Activated CD8-positive, alpha-beta T cell treated with anti-CD3 and anti-CD28 coated beads, Interleukin-2, amount 10 ng/mL, durations not matched to agents 7 days and 5 days (primary cell): ENCODE measurements around the gene GAS7. TPM values are rescaled to one million over a fixed set of nuclear protein-coding genes. Genes with fewer than 3 reads are reported as not detected.
"Not testable (repeated sequence)": the region's sequence is repeated elsewhere in the genome, so short reads cannot be mapped to it uniquely, and the experiment has no call there.

Experiments used
- ATAC-seq: fragments of 150-1000 bp; cut with Tn5 transposase; one replicate; pipeline ENCODE4 v1.10.0; 2021; ENCODE audit warnings: moderate library complexity
- CTCF ChIA-PET: fragments of 350-600 bp; sonication (Branson Sonifier 250); formaldehyde crosslinking; loops from one replicate; lab custom pipeline; 2021; ENCODE audit warnings: antibody characterized with exemption; lab: Charles Lee
- POLR2A ChIA-PET: fragments of 350-600 bp; sonication (Branson Sonifier 250); formaldehyde crosslinking; loops from one replicate; lab custom pipeline; 2021; ENCODE audit warnings: antibody characterized with exemption; lab: Charles Lee
- DNase-seq: peaks from one replicate; pipeline ENCODE4 v3.0.0-alpha.2; 2020
- H3K27ac Mint-ChIP-seq: one replicate; pipeline ENCODE4 v1.8.0; 2021; ENCODE audit warnings: mild to moderate bottlenecking, mixed read lengths
- H3K27me3 Mint-ChIP-seq: one replicate; pipeline ENCODE4 v1.8.0; 2021; ENCODE audit warnings: low read depth, mixed read lengths
- H3K36me3 Mint-ChIP-seq: one replicate; pipeline ENCODE4 v1.8.0; 2021; ENCODE audit warnings: low read depth, mixed read lengths
- H3K4me1 Mint-ChIP-seq: one replicate; pipeline ENCODE4 v1.8.0; 2021; ENCODE audit warnings: low read depth, mixed read lengths
- H3K4me3 Mint-ChIP-seq: one replicate; pipeline ENCODE4 v1.8.0; 2021; ENCODE audit warnings: mild to moderate bottlenecking, mixed read lengths
- H3K9me3 Mint-ChIP-seq: one replicate; pipeline ENCODE4 v1.8.0; 2022; ENCODE audit warnings: mixed read lengths; ENCODE audit not compliant: insufficient read depth
- total RNA-seq, 2 experiments: library from RNA; stranded (reverse); gene quantifications; one replicate each; pipeline ENCODE4 v1.2.3, GENCODE V29; 2021

GAS7 gene
- total RNA-seq, 2 experiments from 2014 or later: 0.61 to 1.6 TPM

DNA sequence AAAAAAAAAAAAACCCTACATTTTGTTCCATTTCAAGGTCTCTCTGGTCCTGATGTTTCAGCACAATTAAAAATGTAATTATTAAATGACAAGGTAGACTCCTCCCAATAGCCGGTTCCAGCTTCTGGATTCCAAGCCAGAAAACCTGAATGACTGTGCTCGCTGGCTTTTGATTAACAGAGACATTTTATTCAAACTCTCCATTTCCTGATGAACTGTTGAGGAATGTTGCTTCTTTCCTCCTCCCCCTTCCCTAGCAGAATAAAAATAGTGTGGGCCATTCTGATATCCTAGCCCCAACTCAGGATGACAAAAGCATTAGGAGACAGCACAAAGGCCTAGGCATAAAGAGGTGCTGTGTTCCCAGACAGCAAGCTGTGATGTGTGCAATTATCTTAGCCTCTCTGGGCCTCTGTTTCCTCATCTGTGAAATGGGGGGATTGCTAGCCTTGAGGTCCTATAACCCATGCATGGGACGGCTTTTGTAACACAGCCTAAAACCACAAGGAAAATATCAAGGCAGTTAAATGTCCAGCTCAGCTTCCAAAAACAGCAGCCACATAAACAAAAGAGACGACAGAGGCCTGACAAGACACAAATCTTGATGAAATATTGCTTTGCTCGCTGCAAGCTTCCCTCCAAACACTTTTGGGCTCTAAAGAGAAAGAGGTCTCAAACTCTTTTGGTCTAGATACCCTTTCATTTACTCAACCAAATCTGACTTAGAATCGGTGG, 166.1 kb downstream of the GAS7 start:
- no peak for ATAC-seq
- Mint-ChIP-seq H3K9me3 (no peaks in the 10 kb centered on the region), H3K27ac (no peak overlapping the region), H3K4me1 (no peaks in the 10 kb centered on the region), H3K27me3 (no peaks in the 10 kb centered on the region), H3K4me3 (no peak overlapping the region), H3K36me3 (no peaks in the 10 kb centered on the region)
- ChIA-PET CTCF (interaction anchor here (1.0 kb wide), 1 partner anchor 11 kb away, joined by 3 read pairs; no protein-coding TSS in a partner anchor), POLR2A (no interaction called here)
- no peak for DNase-seq

DNA sequence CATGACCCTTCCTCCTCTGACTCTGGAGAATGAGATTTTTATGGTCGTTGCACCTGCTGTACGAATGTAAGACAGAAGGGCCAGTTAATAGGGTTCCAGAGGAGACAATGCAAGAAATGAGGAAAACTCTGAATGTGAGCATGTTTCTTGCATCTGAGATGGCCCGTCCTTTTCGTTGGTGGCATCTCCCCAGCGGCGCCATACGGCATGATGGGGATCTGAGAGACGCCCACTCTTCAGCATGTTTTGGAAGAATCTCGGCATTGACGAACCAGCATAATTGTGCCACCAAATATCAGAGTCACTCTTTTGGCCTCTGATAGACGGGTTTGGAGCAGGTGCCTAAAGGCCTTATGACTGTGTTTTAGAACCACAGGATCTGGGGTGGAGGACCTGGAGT, 166.8 kb downstream of the GAS7 start:
- no peak for DNase-seq

DNA sequence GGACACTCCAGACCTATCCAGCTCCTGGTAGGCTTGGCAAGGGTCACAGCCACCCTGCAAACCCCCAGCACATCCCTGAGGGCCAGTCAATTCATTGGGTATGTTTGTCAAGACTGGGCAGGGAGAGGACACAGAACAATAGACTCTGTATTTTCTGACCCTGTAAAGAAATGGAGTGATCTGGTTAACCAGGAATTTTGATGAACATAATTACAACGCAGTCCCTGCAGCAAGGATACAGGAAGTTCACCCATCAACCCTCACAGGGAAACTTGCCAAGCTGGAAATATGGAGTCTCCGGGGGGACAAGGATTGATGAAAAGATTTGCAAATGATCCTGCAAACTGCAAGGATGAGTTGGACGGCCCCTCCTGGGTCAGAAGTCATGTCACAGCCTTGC, 167.3 kb downstream of the GAS7 start:
- DNase-seq (no peak), ATAC-seq (no peak)
- no peak overlapping the region for H3K27ac Mint-ChIP-seq
- no peaks in the 10 kb centered on the region for H3K4me1 Mint-ChIP-seq
- CTCF ChIA-PET: no interaction called here
- POLR2A ChIA-PET: no interaction called here
- H3K4me3 Mint-ChIP-seq: no peak overlapping the region
- no peaks in the 10 kb centered on the region for H3K27me3 Mint-ChIP-seq
- no peaks in the 10 kb centered on the region for H3K9me3 Mint-ChIP-seq
- H3K36me3 Mint-ChIP-seq: no peaks in the 10 kb centered on the region

More for the DNA sequence above, 166.8 kb downstream of the GAS7 start:
- CTCF ChIA-PET: no interaction called here
- Mint-ChIP-seq H3K36me3 (no peaks in the 10 kb centered on the region), H3K27me3 (no peaks in the 10 kb centered on the region), H3K4me3 (no peak overlapping the region), H3K9me3 (no peaks in the 10 kb centered on the region), H3K27ac (no peak overlapping the region), H3K4me1 (no peaks in the 10 kb centered on the region)
- POLR2A ChIA-PET: no interaction called here
- no peak for ATAC-seq

DNA sequence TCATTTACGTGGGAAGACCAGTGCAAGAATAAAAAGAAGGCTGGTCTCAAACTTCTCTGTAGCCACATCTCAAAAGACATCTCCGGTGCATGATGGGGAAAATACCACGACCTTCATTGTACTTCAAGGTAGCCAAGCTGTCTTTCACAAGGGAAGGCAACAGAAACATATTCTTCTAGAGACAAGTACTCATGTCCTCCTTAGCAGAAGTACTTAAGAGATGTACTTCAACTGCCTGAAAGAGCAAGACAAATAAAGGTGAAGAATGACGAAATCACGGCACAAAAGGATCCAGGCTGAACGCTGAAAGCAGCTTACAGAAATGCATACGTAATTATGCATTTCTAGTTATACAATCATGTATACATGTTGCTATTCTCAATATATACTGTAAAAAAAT, 169.3 kb downstream of the GAS7 start:
- Mint-ChIP-seq H3K27me3 (no peaks in the 10 kb centered on the region), H3K4me1 (no peaks in the 10 kb centered on the region), H3K27ac (no peak overlapping the region), H3K36me3 (no peaks in the 10 kb centered on the region), H3K4me3 (no peak overlapping the region), H3K9me3 (no peaks in the 10 kb centered on the region)
- CTCF ChIA-PET: no interaction called here
- POLR2A ChIA-PET: no interaction called here
- DNase-seq (no peak), ATAC-seq (no peak)

DNA sequence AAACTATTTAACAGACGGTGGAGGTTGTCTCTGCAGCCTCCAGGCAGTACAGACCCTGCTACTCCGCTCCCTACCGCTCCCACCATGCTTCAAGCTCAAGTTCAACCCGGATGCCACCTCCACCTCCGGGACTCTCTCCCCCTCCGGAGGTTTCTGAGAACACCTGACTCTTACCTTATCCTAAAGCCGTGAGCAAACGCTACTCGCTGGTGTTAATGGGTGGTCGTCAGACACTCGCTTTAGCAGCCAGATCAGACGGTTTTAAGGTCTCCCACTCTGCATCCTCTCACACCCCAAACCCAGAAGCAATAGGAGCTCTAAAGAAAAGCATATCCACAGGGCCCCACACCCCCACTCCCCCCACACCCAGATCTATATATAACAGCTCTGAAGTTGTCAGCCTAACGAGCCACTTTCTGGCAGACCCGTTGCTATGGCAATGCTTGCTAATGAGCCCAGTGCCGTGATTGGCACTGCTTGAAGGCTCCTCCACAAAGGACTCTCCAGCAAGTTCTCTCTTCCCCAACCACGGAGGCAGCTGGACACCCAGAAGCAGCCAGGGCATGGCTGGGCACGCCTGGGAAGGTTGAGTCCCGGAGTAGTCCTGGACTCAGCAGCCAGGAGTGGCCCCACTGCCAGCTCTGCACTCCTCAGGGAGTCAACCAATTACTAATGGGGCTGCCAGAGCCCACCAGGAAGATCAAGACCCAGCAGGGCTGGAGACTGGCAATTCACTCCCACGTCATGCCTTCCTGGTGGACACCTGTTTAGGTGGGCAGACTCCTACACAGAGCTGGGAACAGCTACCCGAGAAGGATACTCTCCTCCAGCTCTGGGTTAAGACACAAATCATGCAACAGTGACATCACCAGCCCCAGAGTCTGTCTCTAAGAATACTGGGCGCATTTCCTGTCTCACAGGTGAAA, 172.2 kb downstream of the GAS7 start:
- POLR2A ChIA-PET: interaction anchor here (1.2 kb wide), 1 partner anchor 11 kb away, joined by 6 read pairs; no protein-coding TSS in a partner anchor
- Mint-ChIP-seq H3K4me1 (no peaks in the 10 kb centered on the region), H3K4me3 (no peak overlapping the region), H3K9me3 (no peaks in the 10 kb centered on the region), H3K27ac (no peak overlapping the region), H3K36me3 (no peaks in the 10 kb centered on the region), H3K27me3 (no peaks in the 10 kb centered on the region)
- DNase-seq (no peak), ATAC-seq (no peak)
- CTCF ChIA-PET: no interaction called here

DNA sequence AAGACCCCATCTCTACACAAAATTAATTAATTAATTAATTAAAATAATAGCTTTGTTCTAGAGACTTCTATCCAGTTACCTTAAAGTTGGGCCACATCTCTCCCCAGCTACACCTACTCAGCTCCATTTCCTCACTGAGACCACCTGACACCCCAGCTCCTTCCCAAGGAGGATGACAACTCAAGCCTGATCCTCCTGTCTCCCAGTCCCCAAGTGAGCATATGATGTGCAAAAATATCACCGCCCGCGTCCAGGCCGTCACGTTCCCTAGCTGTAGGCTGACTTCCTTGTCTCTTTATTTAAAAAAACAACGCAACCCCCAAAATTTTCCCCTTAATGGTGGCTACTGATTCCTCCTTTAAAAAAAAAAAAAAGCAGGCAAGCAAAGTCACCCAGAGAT, 173.2 kb downstream of the GAS7 start:
- Mint-ChIP-seq H3K36me3 (no peaks in the 10 kb centered on the region), H3K9me3 (no peaks in the 10 kb centered on the region), H3K27me3 (no peaks in the 10 kb centered on the region), H3K4me3 (no peak overlapping the region), H3K27ac (no peak overlapping the region), H3K4me1 (no peaks in the 10 kb centered on the region)
- ChIA-PET POLR2A (no interaction called here), CTCF (no interaction called here)
- ATAC-seq: no peak
- no peak for DNase-seq

DNA sequence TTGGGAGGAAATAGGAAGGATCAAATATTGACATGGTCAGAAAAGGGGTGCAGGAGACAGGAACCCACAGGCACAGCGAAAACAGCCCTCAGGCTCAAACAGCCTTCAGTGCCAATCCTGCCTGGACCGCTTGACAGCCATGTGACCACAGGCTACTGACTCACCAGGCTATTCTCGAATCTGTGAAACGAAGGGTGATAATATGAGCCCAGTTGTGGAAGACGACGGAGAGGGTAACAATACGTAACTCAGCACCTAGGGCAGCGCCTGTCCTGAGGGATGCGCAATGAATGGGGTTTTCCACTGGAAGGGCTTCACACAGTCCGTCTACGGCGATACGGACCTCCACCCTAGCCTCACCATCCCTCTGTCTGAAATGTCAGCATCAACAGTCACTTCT, 176.0 kb downstream of the GAS7 start:
- Mint-ChIP-seq H3K27ac (no peak overlapping the region), H3K36me3 (no peaks in the 10 kb centered on the region), H3K27me3 (no peaks in the 10 kb centered on the region), H3K9me3 (no peaks in the 10 kb centered on the region), H3K4me3 (no peak overlapping the region), H3K4me1 (no peaks in the 10 kb centered on the region)
- CTCF ChIA-PET: no interaction called here
- no peak for ATAC-seq
- POLR2A ChIA-PET: no interaction called here
- DNase-seq: no peak

DNA sequence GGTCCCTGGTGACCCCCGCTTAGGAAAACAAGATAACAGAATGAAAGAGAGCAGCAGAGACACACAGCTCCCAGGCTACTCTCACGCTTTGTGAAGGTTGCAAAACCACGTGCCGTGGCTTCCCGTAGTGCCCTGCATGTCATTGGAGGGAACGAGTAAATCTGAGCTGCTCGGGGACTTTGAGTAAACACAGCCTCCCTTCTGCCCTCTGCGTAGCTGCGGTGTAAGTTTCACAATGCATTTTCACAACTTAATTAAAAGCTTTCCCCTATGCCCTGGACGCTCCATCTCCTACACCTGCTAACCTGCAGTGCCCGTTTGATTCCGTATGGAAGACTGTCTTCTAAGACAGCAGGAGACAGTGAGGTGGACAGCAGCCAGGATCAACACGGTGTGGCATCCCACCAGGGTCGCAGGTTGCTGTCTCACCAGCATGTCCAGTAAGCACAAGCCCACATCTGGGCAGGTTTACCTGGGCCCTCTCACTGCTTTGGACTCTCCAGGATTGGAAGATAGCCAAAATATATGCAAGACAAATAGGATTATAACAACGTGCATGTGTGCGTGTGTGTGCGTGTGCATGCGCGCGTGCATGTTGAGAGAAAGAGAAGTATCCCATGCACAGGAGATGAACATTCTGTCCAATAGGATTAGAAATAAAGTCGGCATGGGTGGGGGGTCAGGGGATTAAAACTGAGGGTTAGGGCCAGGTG, 177.0 kb downstream of the GAS7 start:
- no peak for DNase-seq
- no peak for ATAC-seq
- Mint-ChIP-seq H3K9me3 (no peaks in the 10 kb centered on the region), H3K27me3 (no peaks in the 10 kb centered on the region), H3K27ac (no peak overlapping the region), H3K4me1 (no peaks in the 10 kb centered on the region), H3K36me3 (no peaks in the 10 kb centered on the region), H3K4me3 (no peak overlapping the region)
- CTCF ChIA-PET: no interaction called here
- POLR2A ChIA-PET: no interaction called here

DNA sequence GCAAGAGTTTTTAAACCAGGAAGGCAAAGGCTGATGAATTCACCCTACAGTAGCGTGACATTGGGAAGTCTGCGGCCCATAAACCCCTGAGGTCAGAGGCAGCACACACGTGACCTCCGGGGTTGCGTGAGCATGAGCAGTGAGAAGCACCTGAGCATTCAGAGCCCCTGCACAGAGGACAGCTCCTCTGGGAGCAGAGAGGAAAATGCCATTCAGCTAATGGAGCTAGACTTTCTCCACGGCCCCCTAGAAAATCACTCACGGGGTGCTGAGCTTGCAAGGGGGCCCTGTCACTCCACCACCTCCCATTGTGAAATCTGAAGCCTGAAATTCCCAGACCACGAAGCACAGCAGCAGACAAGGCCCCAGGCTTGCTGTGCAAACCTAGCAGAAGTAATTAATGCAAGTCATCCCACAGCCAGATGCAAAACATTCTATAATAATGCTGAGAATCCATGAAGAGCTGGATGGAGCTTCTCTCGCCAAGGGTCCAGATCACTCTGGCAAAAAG, 178.4 kb downstream of the GAS7 start:
- ChIA-PET CTCF (no interaction called here), POLR2A (no interaction called here)
- no peak overlapping the region for H3K27ac Mint-ChIP-seq

DNA sequence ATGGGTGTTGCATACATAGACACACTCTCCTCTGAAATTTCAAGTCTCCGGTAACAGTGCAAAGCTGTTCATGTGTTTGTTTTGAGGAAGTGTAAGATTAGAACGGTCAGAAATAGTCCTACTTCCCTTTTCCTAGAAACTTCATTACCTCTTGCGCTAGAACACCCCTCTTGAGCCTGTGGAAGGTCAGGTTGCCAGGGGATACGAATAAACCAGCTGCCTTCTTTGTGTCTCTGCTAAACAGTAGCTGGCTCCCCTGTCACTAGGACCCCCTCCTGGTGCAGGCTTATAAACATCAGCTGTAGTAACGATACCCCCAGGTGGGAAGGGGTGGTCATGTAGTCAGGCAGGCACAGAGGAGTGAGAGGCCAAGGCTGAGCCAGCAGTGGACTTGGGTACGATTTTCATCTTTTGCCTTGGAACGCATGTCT, 179.9 kb downstream of the GAS7 start:
- no peaks in the 10 kb centered on the region for H3K36me3 Mint-ChIP-seq
- CTCF ChIA-PET: interaction anchor here (0.6 kb wide), 1 partner anchor 31 kb away, joined by 3 read pairs; no protein-coding TSS in a partner anchor
- no peaks in the 10 kb centered on the region for H3K4me1 Mint-ChIP-seq
- POLR2A ChIA-PET: no interaction called here
- H3K27me3 Mint-ChIP-seq: no peaks in the 10 kb centered on the region
- no peak overlapping the region for H3K4me3 Mint-ChIP-seq
- no peak for ATAC-seq
- H3K27ac Mint-ChIP-seq: no peak overlapping the region
- no peak for DNase-seq
- no peaks in the 10 kb centered on the region for H3K9me3 Mint-ChIP-seq

More for the DNA sequence above, 178.4 kb downstream of the GAS7 start:
- DNase-seq (no peak), ATAC-seq (no peak)
- H3K9me3 Mint-ChIP-seq: no peaks in the 10 kb centered on the region
- no peaks in the 10 kb centered on the region for H3K4me1 Mint-ChIP-seq
- H3K36me3 Mint-ChIP-seq: no peaks in the 10 kb centered on the region
- no peak overlapping the region for H3K4me3 Mint-ChIP-seq
- no peaks in the 10 kb centered on the region for H3K27me3 Mint-ChIP-seq

DNA sequence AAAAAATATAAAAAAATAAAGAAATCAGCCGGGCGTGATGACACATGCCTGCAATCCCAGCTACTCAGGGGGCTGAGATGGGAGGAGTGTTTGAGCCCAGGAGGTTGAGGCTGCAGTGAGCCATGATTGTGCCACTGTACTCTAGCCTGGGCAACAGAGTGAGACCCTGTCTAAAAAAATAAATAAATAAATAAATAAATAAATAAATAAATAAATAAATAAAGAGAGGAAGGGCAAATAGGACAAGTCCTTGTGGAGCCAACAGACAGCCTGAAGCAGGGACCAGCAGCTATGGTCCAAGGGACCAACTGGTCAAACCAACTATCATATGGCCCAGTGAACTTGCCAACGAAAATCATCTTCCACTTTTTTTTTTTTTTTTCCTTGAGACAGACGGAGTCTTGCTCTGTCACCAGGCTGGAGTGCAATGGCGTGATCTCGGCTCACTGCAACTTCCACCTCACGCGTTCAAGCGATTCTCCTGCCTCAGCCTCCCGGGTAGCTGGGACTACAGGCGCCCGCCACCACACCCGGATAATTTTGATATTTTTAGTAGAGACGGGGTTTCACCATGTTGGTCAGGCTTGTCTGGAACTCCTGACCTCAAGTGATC, 181.3 kb downstream of the GAS7 start:
- H3K4me3 Mint-ChIP-seq, DNase-seq, POLR2A ChIA-PET, H3K36me3 Mint-ChIP-seq, CTCF ChIA-PET, H3K9me3 Mint-ChIP-seq, H3K4me1 Mint-ChIP-seq, H3K27me3 Mint-ChIP-seq, H3K27ac Mint-ChIP-seq, ATAC-seq: not testable (repeated sequence)
